Keratinocyte (primary cell): ENCODE data around the gene RBMS3. TPM values are rescaled to one million over a fixed set of nuclear protein-coding genes. Genes with fewer than 3 reads are reported as not detected.

Experiments used
- DNase-seq: peaks from one replicate; pipeline ENCODE4 v3.0.0-alpha.2; 2011; ENCODE audit warnings: low read depth, missing footprints, low spot score
- FAIRE-seq: peaks from 2 replicates; lab custom pipeline; 2011; peaks lifted over from hg19 to GRCh38; lab: Jason Lieb, UNC
- H2AFZ ChIP-seq: 2 replicates; pipeline ENCODE4 v1.6.0; 2012; ENCODE audit warnings: low read length, control low read depth, inconsistent platforms; ENCODE audit not compliant: control insufficient read depth
- H3K27ac ChIP-seq: 2 replicates; pipeline ENCODE4 v1.5.1; 2011; ENCODE audit warnings: low read length; ENCODE audit not compliant: control insufficient read depth, insufficient read depth
- H3K27me3 ChIP-seq: 3 replicates; pipeline ENCODE4 v1.6.0; 2011; ENCODE audit warnings: low read length; ENCODE audit not compliant: control insufficient read depth, insufficient read depth; ENCODE audit errors: extremely low read depth
- H3K36me3 ChIP-seq, 2 experiments: 2 replicates in 1 of 2; 3 replicates in 1 of 2; pipeline ENCODE4 v1.5.1; 2011; ENCODE audit warnings: low read length in 2 of 2, mild to moderate bottlenecking in 1 of 2; ENCODE audit not compliant: control insufficient read depth in 2 of 2, insufficient read depth in 2 of 2; ENCODE audit errors: extremely low read depth in 1 of 2
- H3K4me1 ChIP-seq: 3 replicates; pipeline ENCODE4 v1.5.1; 2011; ENCODE audit warnings: low read length; ENCODE audit not compliant: control insufficient read depth, insufficient read depth; ENCODE audit errors: extremely low read depth
- H3K4me2 ChIP-seq: 3 replicates; pipeline ENCODE4 v1.6.0; 2011; ENCODE audit warnings: low read depth, low read length; ENCODE audit not compliant: control insufficient read depth, insufficient read depth; ENCODE audit errors: extremely low read depth
- H3K4me3 ChIP-seq, 3 experiments: fragments of 200-600 bp in 1 of 3; sonication (generic) in 1 of 3; 2 replicates in 2 of 3; 3 replicates in 1 of 3; pipeline ENCODE4 v1.5.1; 2011 to 2016; ENCODE audit warnings: low read length in 3 of 3, mild to moderate bottlenecking in 3 of 3, control low read depth in 2 of 3, inconsistent platforms in 1 of 3, low read depth in 1 of 3, mixed read lengths in 1 of 3, mixed run types in 1 of 3, moderate library complexity in 1 of 3; ENCODE audit not compliant: control insufficient read depth in 2 of 3, insufficient read depth in 2 of 3; ENCODE audit errors: extremely low read depth in 1 of 3
- H3K79me2 ChIP-seq: 2 replicates; pipeline ENCODE4 v1.6.0; 2012; ENCODE audit warnings: low read length; ENCODE audit not compliant: control insufficient read depth, insufficient read depth
- H3K9ac ChIP-seq: 3 replicates; pipeline ENCODE4 v1.6.0; 2011; ENCODE audit warnings: low read length; ENCODE audit not compliant: control insufficient read depth, insufficient read depth; ENCODE audit errors: extremely low read depth
- H3K9me1 ChIP-seq: 3 replicates; pipeline ENCODE4 v1.6.0; 2011; ENCODE audit warnings: low read length; ENCODE audit not compliant: control insufficient read depth, insufficient read depth; ENCODE audit errors: extremely low read depth
- H3K9me3 ChIP-seq: 2 replicates; pipeline ENCODE4 v1.5.1; 2012; ENCODE audit warnings: low read depth, low read length; ENCODE audit not compliant: control insufficient read depth
- H4K20me1 ChIP-seq: 3 replicates; pipeline ENCODE4 v1.6.0; 2011; ENCODE audit warnings: low read length; ENCODE audit not compliant: control insufficient read depth, insufficient read depth; ENCODE audit errors: extremely low read depth
- CTCF ChIP-seq, 3 experiments: IDR thresholded peaks in 1 of 3; conservative IDR thresholded peaks in 1 of 3; optimal IDR thresholded peaks in 1 of 3; 2 replicates in 2 of 3; 3 replicates in 1 of 3; pipeline versions ENCODE3 to v1.5.1; 2011; ENCODE audit warnings: low read length in 3 of 3, mild to moderate bottlenecking in 3 of 3, moderate library complexity in 2 of 3, control low read depth in 1 of 3, inconsistent platforms in 1 of 3; ENCODE audit not compliant: insufficient read depth in 2 of 3; ENCODE audit errors: extremely low read depth in 1 of 3
- EZH2 ChIP-seq: IDR thresholded peaks from one replicate; pipeline ENCODE4 v1.6.1; 2012; ENCODE audit warnings: inconsistent platforms, mild to moderate bottlenecking, low read length, moderate library complexity
- dilution Hi-C: fragments of 300-500 bp; cut with MboI; formaldehyde crosslinking; loops from one replicate; pipeline ENCODE4 v1.7.0; 2020; ENCODE audit warnings: low sequenced_read_pairs; ENCODE audit not compliant: extremely low pct_ligation_motif_present
- polyA plus RNA-seq, 5 experiments: library from polyadenylated mRNA; depleted of rRNA in 3 of 5; stranded (reverse) in 3 of 5; stranded (forward) in 1 of 5; unstranded in 1 of 5; fragments of >200 nt; gene quantifications; 1 replicate in 1 of 5; 2 replicates in 3 of 5; 3 replicates in 1 of 5; pipeline versions ENCODE4 v1.2.1 to v1.2.3, GENCODE V29; 2011 to 2012; ENCODE audit warnings: missing spikeins in 2 of 5, low read depth in 1 of 5, low replicate concordance in 1 of 5

RBMS3 gene
- polyA plus RNA-seq, 1 donor (not counting 4 experiments of a cell fraction or from before 2014, with no cell fraction given), result 2.3 TPM

GRCh38 chr3:29258161-29258560 is 22.7 kb upstream of the RBMS3 start:
- dilution Hi-C loops, result no loop called here
- no peak overlapping the region for H3K4me2 ChIP-seq
- H3K9me3 ChIP-seq, result no peaks in the 10 kb centered on the region

GRCh38 chr3:29261119-29261518 is 19.8 kb upstream of the RBMS3 start:
- dilution Hi-C loops, result no loop called here
- Histone ChIP-seq H2AFZ (no peak overlapping the region), H3K9me1 (no peaks in the 10 kb centered on the region), H3K9ac (no peak overlapping the region), H3K27ac (no peak overlapping the region), H3K9me3 (no peaks in the 10 kb centered on the region), H3K36me3 (no peaks in the 10 kb centered on the region), H3K79me2 (no peaks in the 10 kb centered on the region), H3K4me1 (no peaks in the 10 kb centered on the region), H3K4me2 (no peak overlapping the region), H3K4me3 (no peak overlapping the region), H3K27me3 (no peaks in the 10 kb centered on the region), H4K20me1 (no peaks in the 10 kb centered on the region)
- FAIRE-seq (no peak), DNase-seq (no peak)
- TF ChIP-seq CTCF (optimal IDR thresholded peaks at IDR 0.05 in 1 of 3, IDR thresholded peaks at IDR 0.05 in 1 of 3, conservative IDR thresholded peaks at IDR 0.05 in 1 of 3; ENCODE audit: extremely low read depth in 1 of 3, insufficient read depth in 2 of 3, low read length in 3 of 3) (no peak), EZH2 (no peak)

More at GRCh38 chr3:29258161-29258560, 22.7 kb upstream of the RBMS3 start:
- Histone ChIP-seq H2AFZ (no peak overlapping the region), H4K20me1 (no peaks in the 10 kb centered on the region), H3K9me1 (no peaks in the 10 kb centered on the region), H3K4me1 (peaks cover 2% of the 10 kb centered on the region), H3K4me3 (no peak overlapping the region), H3K27me3 (no peaks in the 10 kb centered on the region), H3K27ac (no peak overlapping the region), H3K36me3 (no peaks in the 10 kb centered on the region), H3K9ac (no peak overlapping the region), H3K79me2 (no peaks in the 10 kb centered on the region)
- FAIRE-seq (no peak), DNase-seq (no peak)
- TF ChIP-seq EZH2 (no peak), CTCF (optimal IDR thresholded peaks at IDR 0.05 in 1 of 3, IDR thresholded peaks at IDR 0.05 in 1 of 3, conservative IDR thresholded peaks at IDR 0.05 in 1 of 3; ENCODE audit: extremely low read depth in 1 of 3, insufficient read depth in 2 of 3, low read length in 3 of 3) (no peak)
